OCI-LY3 (cell line): Measurements from ENCODE around the gene CEP43.

Source experiments
- H2AFZ ChIP-seq: fragments of 200-600, 300-600 bp; shearing (Covaris generic); 2 replicates; pipeline ENCODE4 v1.6.0; 2014; ENCODE audit warnings: antibody characterized with exemption, low read depth, low read length
- H3K27ac ChIP-seq: fragments of 200-600, 300-600 bp; sonication (generic); 2 replicates; pipeline ENCODE4 v1.5.1; 2014; ENCODE audit warnings: mild to moderate bottlenecking, low read length, moderate library complexity, mixed read lengths
- H3K27me3 ChIP-seq: fragments of 200-600, 300-600 bp; sonication (generic); 2 replicates; pipeline ENCODE4 v1.6.1; 2014; ENCODE audit warnings: low read depth, low read length, mixed read lengths
- H3K36me3 ChIP-seq: fragments of 200-600, 300-600 bp; sonication (generic); replicated peaks from 2 replicates; pipeline ENCODE3; 2014; ENCODE audit warnings: low read depth, low read length, mixed read lengths
- H3K4me1 ChIP-seq: fragments of 300-600, 200-600 bp; sonication (generic); 2 replicates; pipeline ENCODE4 v1.6.1; 2014; ENCODE audit warnings: low read length, mixed read lengths
- H3K4me2 ChIP-seq: fragments of 200-600, 300-600 bp; sonication (generic); 2 replicates; pipeline ENCODE4 v1.6.1; 2014; ENCODE audit warnings: low read length, mixed read lengths
- H3K4me3 ChIP-seq: fragments of 300-600, 200-600 bp; sonication (generic); 2 replicates; pipeline ENCODE4 v1.5.1; 2014; ENCODE audit warnings: antibody characterized with exemption, mild to moderate bottlenecking, low read length, moderate library complexity
- H3K79me2 ChIP-seq: fragments of 300-600, 200-600 bp; shearing (Covaris generic); 2 replicates; pipeline ENCODE4 v1.6.1; 2014; ENCODE audit warnings: mild to moderate bottlenecking, low read length, mixed read lengths
- H3K9ac ChIP-seq: fragments of 300-600, 200-600 bp; shearing (Covaris generic); 2 replicates; pipeline ENCODE4 v1.6.0; 2014; ENCODE audit warnings: mild to moderate bottlenecking, low read length, moderate library complexity
- H3K9me3 ChIP-seq: fragments of 200-600, 300-600 bp; shearing (Covaris generic); 2 replicates; pipeline ENCODE4 v1.6.1; 2014; ENCODE audit warnings: low read length, mixed read lengths; ENCODE audit not compliant: insufficient read depth
- H4K20me1 ChIP-seq: fragments of 200-600, 300-600 bp; sonication (generic); 2 replicates; pipeline ENCODE4 v1.6.1; 2016; ENCODE audit warnings: low read length, mixed read lengths; ENCODE audit not compliant: insufficient read depth
- EZH2phosphoT487 ChIP-seq: fragments of 200-600 bp; shearing (Covaris generic); IDR thresholded peaks from 2 replicates; pipeline ENCODE4 v1.6.1; 2018; ENCODE audit warnings: antibody characterized with exemption, mixed run types, low read depth
- TF ChIP-seq, protein P1 (sequence below): fragments of 200-600, 300-600 bp; sonication (generic); IDR thresholded peaks from 2 replicates; pipeline ENCODE4 v1.5.1; 2014; ENCODE audit warnings: antibody characterized with exemption, low read length, low read depth

Gene CEP43

DNA sequence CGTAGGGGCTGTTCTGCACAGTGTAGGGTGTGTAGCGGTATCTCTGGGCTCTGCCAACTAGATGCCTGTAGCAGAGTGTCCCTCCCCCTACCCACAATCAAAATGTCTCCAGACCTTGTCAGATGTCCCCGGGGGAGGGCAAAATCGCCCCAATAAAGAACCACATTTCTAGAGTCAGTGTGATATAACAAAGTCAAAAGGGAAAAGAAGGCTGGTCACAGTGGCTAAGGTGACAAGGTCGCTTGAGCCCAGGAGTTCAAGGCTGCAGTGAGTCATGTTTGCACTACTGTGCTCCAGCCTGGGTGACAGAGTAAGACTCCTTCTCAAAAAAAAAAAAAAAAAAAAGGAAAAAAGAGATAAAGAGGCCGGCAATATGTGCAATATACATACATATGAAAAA, 11.7 kb upstream of the CEP43 start:
- no peak overlapping the region for H3K4me3 ChIP-seq
- TF ChIP-seq EZH2phosphoT487 = no peak
- TF ChIP-seq, protein P1, sequence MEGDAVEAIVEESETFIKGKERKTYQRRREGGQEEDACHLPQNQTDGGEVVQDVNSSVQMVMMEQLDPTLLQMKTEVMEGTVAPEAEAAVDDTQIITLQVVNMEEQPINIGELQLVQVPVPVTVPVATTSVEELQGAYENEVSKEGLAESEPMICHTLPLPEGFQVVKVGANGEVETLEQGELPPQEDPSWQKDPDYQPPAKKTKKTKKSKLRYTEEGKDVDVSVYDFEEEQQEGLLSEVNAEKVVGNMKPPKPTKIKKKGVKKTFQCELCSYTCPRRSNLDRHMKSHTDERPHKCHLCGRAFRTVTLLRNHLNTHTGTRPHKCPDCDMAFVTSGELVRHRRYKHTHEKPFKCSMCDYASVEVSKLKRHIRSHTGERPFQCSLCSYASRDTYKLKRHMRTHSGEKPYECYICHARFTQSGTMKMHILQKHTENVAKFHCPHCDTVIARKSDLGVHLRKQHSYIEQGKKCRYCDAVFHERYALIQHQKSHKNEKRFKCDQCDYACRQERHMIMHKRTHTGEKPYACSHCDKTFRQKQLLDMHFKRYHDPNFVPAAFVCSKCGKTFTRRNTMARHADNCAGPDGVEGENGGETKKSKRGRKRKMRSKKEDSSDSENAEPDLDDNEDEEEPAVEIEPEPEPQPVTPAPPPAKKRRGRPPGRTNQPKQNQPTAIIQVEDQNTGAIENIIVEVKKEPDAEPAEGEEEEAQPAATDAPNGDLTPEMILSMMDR = no peak
- H3K27ac ChIP-seq = no peak overlapping the region
- peaks cover 4% of the 10 kb centered on the region for H3K36me3 ChIP-seq
- H3K4me1 ChIP-seq = peaks cover 9% of the 10 kb centered on the region; the same call in 1 of the 2 replicates
- no peaks in the 10 kb centered on the region; the same call in 1 of the 2 replicates for H3K79me2 ChIP-seq
- H3K9me3 ChIP-seq = no peaks in the 10 kb centered on the region
- H3K9ac ChIP-seq = no peak overlapping the region
- 0 out of 2 replicates have a peak, but pooled peaks cover 3% of the 10 kb centered on the region for H4K20me1 ChIP-seq
- no peak overlapping the region for H2AFZ ChIP-seq
- H3K4me2 ChIP-seq = no peak overlapping the region
- H3K27me3 ChIP-seq = no peaks in the 10 kb centered on the region

DNA sequence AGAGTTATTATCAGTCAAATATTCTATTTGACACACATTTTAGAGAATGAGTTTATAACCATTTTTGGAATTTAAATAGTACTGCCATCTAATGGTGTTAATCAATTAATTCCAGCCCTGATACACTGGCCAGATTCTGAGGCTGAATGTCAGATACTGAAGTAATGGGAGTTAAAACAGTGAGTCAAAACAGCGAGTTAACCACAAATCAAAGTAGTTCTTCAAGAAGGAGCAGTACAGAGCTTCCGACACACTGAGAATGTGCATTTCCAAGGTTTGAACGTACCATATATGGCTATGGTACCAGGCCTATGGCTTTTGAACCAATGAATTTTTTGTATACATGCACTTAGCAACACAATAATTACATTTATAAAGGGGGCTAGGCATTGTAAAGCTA, 11.3 kb upstream of the CEP43 start:
- Histone ChIP-seq H3K27ac (no peak overlapping the region), H3K27me3 (no peaks in the 10 kb centered on the region), H3K4me3 (no peak overlapping the region), H3K4me2 (no peak overlapping the region), H3K9ac (no peak overlapping the region), H2AFZ (no peak overlapping the region), H3K9me3 (no peaks in the 10 kb centered on the region), H3K79me2 (no peaks in the 10 kb centered on the region; the same call in 1 of the 2 replicates), H3K4me1 (peaks cover 9% of the 10 kb centered on the region; the same call in 1 of the 2 replicates), H4K20me1 (0 out of 2 replicates have a peak, but pooled peaks cover 3% of the 10 kb centered on the region), H3K36me3 (peaks cover 2% of the 10 kb centered on the region)
- TF ChIP-seq, protein P1 = peak; percentile 25; the same call in 1 of the 2 replicates
- TF ChIP-seq EZH2phosphoT487 = no peak

DNA sequence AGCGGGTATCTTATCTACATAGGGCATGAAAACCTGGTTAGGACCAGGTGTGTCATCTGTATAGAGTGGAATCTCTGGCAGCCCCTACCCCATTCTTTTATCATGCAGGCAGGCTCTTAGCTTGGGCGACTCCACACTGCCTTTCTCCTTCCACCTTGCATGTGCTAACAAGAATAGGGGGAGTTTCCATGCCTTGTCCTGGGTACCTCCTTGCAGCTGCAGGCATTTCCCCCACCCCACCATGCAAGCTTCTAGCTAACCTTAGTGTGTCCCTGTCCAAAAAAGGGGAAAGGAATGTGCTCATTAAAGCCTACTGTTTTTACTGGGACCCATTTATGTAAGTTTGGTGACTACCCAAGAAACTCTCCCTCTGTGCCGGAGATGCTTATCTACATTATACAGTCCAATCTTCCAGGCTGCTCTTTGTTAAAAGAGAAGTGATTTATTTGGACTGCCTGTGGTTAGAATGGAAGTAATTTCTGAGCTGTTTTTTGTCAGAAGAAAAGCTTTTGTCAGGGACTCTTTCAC, 10.5 kb upstream of the CEP43 start:
- Histone ChIP-seq H3K4me2 (no peak overlapping the region), H3K9me3 (no peaks in the 10 kb centered on the region), H3K79me2 (no peaks in the 10 kb centered on the region; the same call in 1 of the 2 replicates), H2AFZ (no peak overlapping the region), H3K27ac (no peak overlapping the region), H3K27me3 (no peaks in the 10 kb centered on the region), H3K4me1 (peaks cover 13% of the 10 kb centered on the region), H3K36me3 (no peaks in the 10 kb centered on the region), H4K20me1 (0 out of 2 replicates have a peak, but pooled peaks cover 3% of the 10 kb centered on the region), H3K4me3 (no peak overlapping the region), H3K9ac (no peak overlapping the region)
- no peak for TF ChIP-seq EZH2phosphoT487
- TF ChIP-seq, protein P1 = no peak

DNA sequence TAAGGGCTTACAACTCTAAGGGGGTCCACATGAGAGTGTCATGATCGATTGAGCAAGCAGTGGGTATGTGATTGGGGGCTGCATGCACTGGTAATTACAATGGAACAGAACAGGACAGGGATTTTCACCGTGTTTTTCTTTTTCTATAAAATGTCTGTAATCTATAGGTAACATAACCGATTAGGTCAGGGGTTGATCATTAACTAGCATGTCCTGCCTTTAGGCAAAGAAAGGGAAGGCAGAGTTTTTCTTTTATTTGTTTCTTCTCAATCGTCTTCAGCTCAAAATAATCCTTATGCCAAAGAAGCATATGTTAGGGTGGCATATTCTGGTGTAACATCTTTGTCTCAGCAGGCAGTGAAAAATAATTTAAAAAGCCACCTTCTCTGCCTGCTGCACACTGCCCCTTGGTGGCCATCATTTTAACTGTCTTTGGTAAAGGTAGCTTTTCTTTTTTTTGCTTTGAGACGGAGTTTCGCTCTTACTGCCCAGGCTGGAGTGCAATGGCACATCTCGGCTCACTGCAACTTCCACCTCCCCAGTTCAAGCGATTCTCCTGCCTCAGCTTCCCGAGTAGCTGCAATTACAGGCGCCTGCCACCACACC, 9.7 kb upstream of the CEP43 start:
- Histone ChIP-seq H3K4me1 (peaks cover 13% of the 10 kb centered on the region), H3K4me2 (peak overlapping the region; percentile 24), H3K36me3 (no peaks in the 10 kb centered on the region), H3K79me2 (no peaks in the 10 kb centered on the region; the same call in 1 of the 2 replicates), H2AFZ (no peak overlapping the region), H3K9me3 (no peaks in the 10 kb centered on the region), H3K27me3 (no peaks in the 10 kb centered on the region), H4K20me1 (0 out of 2 replicates have a peak, but pooled peaks cover 3% of the 10 kb centered on the region), H3K27ac (no peak overlapping the region), H3K4me3 (no peak overlapping the region), H3K9ac (no peak overlapping the region)
- TF ChIP-seq, protein P1 = peak; percentile 59
- TF ChIP-seq EZH2phosphoT487 = no peak
